VCaP (cell line): ENCODE results near the gene ATP8A2.

ENCODE experiments used
- H3K27ac ChIP-seq: fragments of 450-650 bp; 2 replicates; pipeline ENCODE4 v1.5.1; 2017
- TF ChIP-seq, protein P1 (sequence below): fragments of 450-650 bp; conservative IDR thresholded peaks from 2 replicates; pipeline ENCODE4 v1.5.1; 2017; ENCODE audit warnings: mild to moderate bottlenecking, moderate library complexity

The ATP8A2 gene

GRCh38 chr13:25990801-25991200, 619.0 kb downstream of the ATP8A2 start:
- TF ChIP-seq, protein P1, sequence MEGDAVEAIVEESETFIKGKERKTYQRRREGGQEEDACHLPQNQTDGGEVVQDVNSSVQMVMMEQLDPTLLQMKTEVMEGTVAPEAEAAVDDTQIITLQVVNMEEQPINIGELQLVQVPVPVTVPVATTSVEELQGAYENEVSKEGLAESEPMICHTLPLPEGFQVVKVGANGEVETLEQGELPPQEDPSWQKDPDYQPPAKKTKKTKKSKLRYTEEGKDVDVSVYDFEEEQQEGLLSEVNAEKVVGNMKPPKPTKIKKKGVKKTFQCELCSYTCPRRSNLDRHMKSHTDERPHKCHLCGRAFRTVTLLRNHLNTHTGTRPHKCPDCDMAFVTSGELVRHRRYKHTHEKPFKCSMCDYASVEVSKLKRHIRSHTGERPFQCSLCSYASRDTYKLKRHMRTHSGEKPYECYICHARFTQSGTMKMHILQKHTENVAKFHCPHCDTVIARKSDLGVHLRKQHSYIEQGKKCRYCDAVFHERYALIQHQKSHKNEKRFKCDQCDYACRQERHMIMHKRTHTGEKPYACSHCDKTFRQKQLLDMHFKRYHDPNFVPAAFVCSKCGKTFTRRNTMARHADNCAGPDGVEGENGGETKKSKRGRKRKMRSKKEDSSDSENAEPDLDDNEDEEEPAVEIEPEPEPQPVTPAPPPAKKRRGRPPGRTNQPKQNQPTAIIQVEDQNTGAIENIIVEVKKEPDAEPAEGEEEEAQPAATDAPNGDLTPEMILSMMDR, result no peak
- H3K27ac ChIP-seq, result no peak overlapping the region

DNA sequence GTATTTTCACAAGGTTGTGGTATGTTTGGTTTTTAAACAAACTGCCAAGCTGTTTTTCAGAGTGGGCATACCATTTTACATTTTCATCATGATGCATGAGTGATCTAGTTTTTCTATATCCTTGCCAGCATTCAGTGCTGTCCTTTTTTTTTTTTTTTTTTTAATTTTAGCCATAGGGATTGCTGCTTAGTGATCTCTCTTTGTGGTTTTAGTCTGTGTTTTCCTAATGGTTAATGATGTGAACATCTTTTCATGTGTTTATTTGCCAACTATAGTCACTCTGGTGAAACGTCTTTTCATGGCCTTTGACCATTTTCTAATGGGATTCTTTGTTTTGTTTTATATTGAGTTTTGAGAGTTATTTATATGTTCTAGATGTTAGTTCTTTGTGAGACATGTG, 620.3 kb downstream of the ATP8A2 start:
- TF ChIP-seq, protein P1, result no peak
- H3K27ac ChIP-seq, result no peak overlapping the region

DNA sequence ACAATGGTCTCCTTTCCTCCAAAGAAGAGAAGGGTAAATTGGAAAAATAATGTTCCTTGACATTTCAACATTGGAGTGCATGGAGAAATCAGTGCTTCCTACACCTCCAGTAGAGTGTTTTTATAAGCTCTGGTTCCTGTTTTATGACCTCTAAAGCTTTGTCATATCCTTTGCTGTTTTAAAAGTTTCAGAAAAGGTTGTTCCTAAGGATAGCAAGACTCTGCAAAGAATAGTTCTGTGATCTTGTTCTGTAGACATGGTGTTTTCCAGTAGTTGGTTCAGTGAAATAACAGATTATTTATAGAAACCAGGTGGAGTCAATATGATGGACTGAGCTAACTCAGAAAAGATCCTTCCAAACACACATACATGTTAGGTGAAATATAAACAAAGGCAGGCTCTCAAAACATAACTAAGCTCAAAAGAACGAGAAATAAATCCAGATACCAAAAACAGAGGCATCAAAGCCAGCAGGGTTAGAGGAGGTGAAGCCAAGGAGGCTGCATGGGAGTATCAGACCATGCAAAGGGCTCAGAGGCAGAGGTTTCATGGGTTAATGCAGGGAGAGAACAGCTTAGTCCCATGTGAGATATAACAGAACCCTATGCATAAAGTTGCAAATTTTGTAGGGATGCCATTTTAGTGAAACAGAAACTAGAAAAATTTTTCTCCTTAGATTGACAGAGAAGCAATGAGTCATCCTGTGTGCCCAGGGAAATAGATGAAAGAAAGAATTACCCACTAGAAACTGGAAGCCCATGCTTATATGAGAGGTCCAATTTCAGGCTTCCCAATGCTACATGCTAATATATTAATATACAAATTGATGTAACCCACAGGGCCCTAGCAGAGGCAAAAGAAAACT, 635.7 kb downstream of the ATP8A2 start:
- TF ChIP-seq, protein P1, result no peak
- H3K27ac ChIP-seq, result no peak overlapping the region

DNA sequence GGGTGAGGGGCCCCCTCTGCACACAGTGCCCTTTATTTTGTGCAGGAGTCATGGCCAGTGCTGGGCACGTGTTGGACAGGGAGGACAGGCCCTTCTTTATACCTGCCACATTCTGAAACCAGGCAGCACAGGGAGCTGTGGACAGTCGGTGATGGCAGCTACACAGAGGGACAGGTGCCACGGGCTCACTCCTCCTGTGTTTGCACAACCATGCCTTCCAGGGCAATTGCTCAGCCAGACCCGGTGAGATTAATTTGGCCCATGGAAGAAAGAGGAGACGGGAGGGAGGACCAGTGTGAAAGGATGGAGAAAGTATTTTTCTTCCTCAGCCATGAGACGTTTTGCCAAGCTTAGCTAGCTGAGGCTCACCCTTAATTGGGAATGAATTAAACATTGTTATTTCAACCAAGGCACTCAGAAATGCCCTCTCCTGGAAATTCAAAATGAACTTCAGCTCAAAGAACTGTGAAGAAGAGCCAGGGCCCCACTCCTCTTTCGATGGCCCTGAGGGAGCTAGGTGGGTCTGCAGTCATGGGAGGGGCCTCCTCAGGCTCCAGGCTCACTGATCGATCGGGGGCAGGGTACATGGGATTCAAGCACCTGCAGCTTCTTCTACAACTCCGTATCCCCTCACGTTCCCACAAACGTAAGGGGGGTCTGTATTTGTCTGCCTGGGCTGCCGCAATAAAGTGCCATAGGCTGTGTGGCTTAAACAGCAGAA, 638.9 kb downstream of the ATP8A2 start:
- no peak overlapping the region for H3K27ac ChIP-seq
- TF ChIP-seq, protein P1, result no peak

- TF ChIP-seq, protein P1, result no peak
- H3K27ac ChIP-seq, result no peak overlapping the region
These were observed 639.4 kb downstream of the ATP8A2 start for GRCh38 chr13:26011208-26011573.

GRCh38 chr13:26011996-26012821, 640.4 kb downstream of the ATP8A2 start:
- TF ChIP-seq, protein P1, result no peak
- H3K27ac ChIP-seq, result no peak overlapping the region

- TF ChIP-seq, protein P1, result no peak
- H3K27ac ChIP-seq, result no peak overlapping the region
These were observed 641.2 kb downstream of the ATP8A2 start for GRCh38 chr13:26012995-26013394.
